ENCODE data around the gene LPAR6. TPM values are rescaled to one million over a fixed set of nuclear protein-coding genes. Genes with fewer than 3 reads are reported as not detected.
"Not testable (repeated sequence)": the region's sequence is repeated elsewhere in the genome, so short reads cannot be mapped to it uniquely, and the experiment has no call there.

LPAR6 gene
- total RNA-seq, 1 experiment from 2014 or later, result 3.6 TPM

- Histone ChIP-seq H3K4me2 (ENCODE audit: low read length) (no peak overlapping the region), H3K27me3 (ENCODE audit: low read length) (no peaks in the 10 kb centered on the region), H2AFZ (ENCODE audit: low read length) (no peak overlapping the region), H3K4me1 (ENCODE audit: insufficient read depth, low read length) (no peaks in the 10 kb centered on the region), H3K9me3 (ENCODE audit: low read length) (no peaks in the 10 kb centered on the region), H4K20me1 (ENCODE audit: low read length) (no peaks in the 10 kb centered on the region), H3F3A (ENCODE audit: low read length, unreplicated experiment) (no peaks in the 10 kb centered on the region), H3K4me3 (ENCODE audit: low read length) (no peak overlapping the region), H3K9me2 (replicated peaks; ENCODE audit: low read length) (no peaks in the 10 kb centered on the region), H3K36me3 (ENCODE audit: low read depth, low read length) (no peaks in the 10 kb centered on the region; the same call in 1 of the 2 replicates), H3K9ac (ENCODE audit: low read length) (no peak overlapping the region), H3K79me2 (ENCODE audit: low read length) (no peaks in the 10 kb centered on the region), H3K27ac (ENCODE audit: low read length) (no peak overlapping the region)
- ChIA-PET CTCF (no interaction called here), POLR2A (ENCODE audit: unreplicated experiment) (no interaction called here)
- intact Hi-C loops (cut with micrococcal nuclease), result no loop called here
- TF ChIP-seq EZH2 (IDR thresholded peaks at IDR 0.05; ENCODE audit: low read length, unreplicated experiment), result no peak
- TF ChIP-seq, protein P1, sequence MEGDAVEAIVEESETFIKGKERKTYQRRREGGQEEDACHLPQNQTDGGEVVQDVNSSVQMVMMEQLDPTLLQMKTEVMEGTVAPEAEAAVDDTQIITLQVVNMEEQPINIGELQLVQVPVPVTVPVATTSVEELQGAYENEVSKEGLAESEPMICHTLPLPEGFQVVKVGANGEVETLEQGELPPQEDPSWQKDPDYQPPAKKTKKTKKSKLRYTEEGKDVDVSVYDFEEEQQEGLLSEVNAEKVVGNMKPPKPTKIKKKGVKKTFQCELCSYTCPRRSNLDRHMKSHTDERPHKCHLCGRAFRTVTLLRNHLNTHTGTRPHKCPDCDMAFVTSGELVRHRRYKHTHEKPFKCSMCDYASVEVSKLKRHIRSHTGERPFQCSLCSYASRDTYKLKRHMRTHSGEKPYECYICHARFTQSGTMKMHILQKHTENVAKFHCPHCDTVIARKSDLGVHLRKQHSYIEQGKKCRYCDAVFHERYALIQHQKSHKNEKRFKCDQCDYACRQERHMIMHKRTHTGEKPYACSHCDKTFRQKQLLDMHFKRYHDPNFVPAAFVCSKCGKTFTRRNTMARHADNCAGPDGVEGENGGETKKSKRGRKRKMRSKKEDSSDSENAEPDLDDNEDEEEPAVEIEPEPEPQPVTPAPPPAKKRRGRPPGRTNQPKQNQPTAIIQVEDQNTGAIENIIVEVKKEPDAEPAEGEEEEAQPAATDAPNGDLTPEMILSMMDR (conservative IDR thresholded peaks at IDR 0.05; ENCODE audit: low read depth, low read length), result no peak
- TF ChIP-seq EZH2phosphoT487 (IDR thresholded peaks at IDR 0.05; ENCODE audit: borderline replicate concordance, low read length), result no peak
- BruUV-seq (replicated peaks), result no TSS peak
- DNase-seq (no peak), ATAC-seq (no peak)
Measured at GRCh38 chr13:48431431-48431830, 18.5 kb upstream of the LPAR6 start.

DNA sequence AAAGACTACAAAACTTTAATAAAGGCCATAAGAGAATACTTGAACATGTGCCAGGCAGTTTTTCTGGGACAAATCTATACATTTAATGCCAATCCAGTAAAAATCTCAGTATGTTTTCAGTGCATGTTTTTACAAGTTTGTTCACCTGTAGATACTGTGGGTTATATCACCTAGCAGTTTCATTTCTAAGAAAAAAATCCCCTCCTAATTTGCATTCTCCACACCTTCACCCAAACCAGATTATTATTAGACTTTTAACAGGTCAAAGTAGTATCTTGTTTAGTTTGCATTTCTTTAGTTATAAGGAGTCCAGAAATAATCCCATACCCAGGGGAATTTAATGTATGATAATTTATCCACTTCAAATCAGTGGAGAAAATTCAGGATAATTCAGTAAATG, 17.0 kb upstream of the LPAR6 start:
- TF ChIP-seq, protein P1 (conservative IDR thresholded peaks at IDR 0.05; ENCODE audit: low read depth, low read length), result no peak
- TF ChIP-seq EZH2 (IDR thresholded peaks at IDR 0.05; ENCODE audit: low read length, unreplicated experiment) (no peak), EZH2phosphoT487 (IDR thresholded peaks at IDR 0.05; ENCODE audit: borderline replicate concordance, low read length) (no peak)
- no peak overlapping the region for H3K4me2 ChIP-seq (ENCODE audit: low read length)
- H3F3A ChIP-seq (ENCODE audit: low read length, unreplicated experiment), result no peaks in the 10 kb centered on the region
- H3K27me3 ChIP-seq (ENCODE audit: low read length), result no peaks in the 10 kb centered on the region
- H3K27ac ChIP-seq (ENCODE audit: low read length), result no peak overlapping the region
- ChIA-PET CTCF (no interaction called here), POLR2A (ENCODE audit: unreplicated experiment) (no interaction called here)
- no peak overlapping the region for H3K4me3 ChIP-seq (ENCODE audit: low read length)
- no peak overlapping the region for H2AFZ ChIP-seq (ENCODE audit: low read length)
- H3K4me1 ChIP-seq (ENCODE audit: insufficient read depth, low read length), result no peaks in the 10 kb centered on the region
- H3K9me2 ChIP-seq (replicated peaks; ENCODE audit: low read length), result no peaks in the 10 kb centered on the region
- H3K79me2 ChIP-seq (ENCODE audit: low read length), result no peaks in the 10 kb centered on the region
- H4K20me1 ChIP-seq (ENCODE audit: low read length), result no peaks in the 10 kb centered on the region
- BruUV-seq (replicated peaks), result no TSS peak
- H3K9me3 ChIP-seq (ENCODE audit: low read length), result no peaks in the 10 kb centered on the region
- DNase-seq, result no peak
- H3K9ac ChIP-seq (ENCODE audit: low read length), result no peak overlapping the region
- intact Hi-C loops (cut with micrococcal nuclease), result no loop called here
- no peaks in the 10 kb centered on the region; the same call in 1 of the 2 replicates for H3K36me3 ChIP-seq (ENCODE audit: low read depth, low read length)
- no peak for ATAC-seq

GRCh38 chr13:48429036-48429435, 16.1 kb upstream of the LPAR6 start:
- H3K9me2 ChIP-seq (replicated peaks; ENCODE audit: low read length), result no peaks in the 10 kb centered on the region
- ChIA-PET POLR2A (ENCODE audit: unreplicated experiment) (no interaction called here), CTCF (no interaction called here)
- intact Hi-C loops (cut with micrococcal nuclease), result no loop called here
- H3K27ac ChIP-seq (ENCODE audit: low read length), result no peak overlapping the region
- H3F3A ChIP-seq (ENCODE audit: low read length, unreplicated experiment), result no peaks in the 10 kb centered on the region
- H3K27me3 ChIP-seq (ENCODE audit: low read length), result no peaks in the 10 kb centered on the region
- H3K4me2 ChIP-seq (ENCODE audit: low read length), result no peak overlapping the region
- no peaks in the 10 kb centered on the region for H3K9me3 ChIP-seq (ENCODE audit: low read length)
- H4K20me1 ChIP-seq (ENCODE audit: low read length), result no peaks in the 10 kb centered on the region
- DNase-seq (no peak), ATAC-seq (no peak)
- no peak overlapping the region for H3K4me3 ChIP-seq (ENCODE audit: low read length)
- H3K36me3 ChIP-seq (ENCODE audit: low read depth, low read length), result no peaks in the 10 kb centered on the region; the same call in 1 of the 2 replicates
- H3K9ac ChIP-seq (ENCODE audit: low read length), result no peak overlapping the region
- H3K79me2 ChIP-seq (ENCODE audit: low read length), result no peaks in the 10 kb centered on the region
- TF ChIP-seq, protein P1 (conservative IDR thresholded peaks at IDR 0.05; ENCODE audit: low read depth, low read length), result no peak
- TF ChIP-seq EZH2 (IDR thresholded peaks at IDR 0.05; ENCODE audit: low read length, unreplicated experiment) (no peak), EZH2phosphoT487 (IDR thresholded peaks at IDR 0.05; ENCODE audit: borderline replicate concordance, low read length) (no peak)
- H2AFZ ChIP-seq (ENCODE audit: low read length), result no peak overlapping the region
- H3K4me1 ChIP-seq (ENCODE audit: insufficient read depth, low read length), result peaks cover 5% of the 10 kb centered on the region
- BruUV-seq (replicated peaks), result no TSS peak

DNA sequence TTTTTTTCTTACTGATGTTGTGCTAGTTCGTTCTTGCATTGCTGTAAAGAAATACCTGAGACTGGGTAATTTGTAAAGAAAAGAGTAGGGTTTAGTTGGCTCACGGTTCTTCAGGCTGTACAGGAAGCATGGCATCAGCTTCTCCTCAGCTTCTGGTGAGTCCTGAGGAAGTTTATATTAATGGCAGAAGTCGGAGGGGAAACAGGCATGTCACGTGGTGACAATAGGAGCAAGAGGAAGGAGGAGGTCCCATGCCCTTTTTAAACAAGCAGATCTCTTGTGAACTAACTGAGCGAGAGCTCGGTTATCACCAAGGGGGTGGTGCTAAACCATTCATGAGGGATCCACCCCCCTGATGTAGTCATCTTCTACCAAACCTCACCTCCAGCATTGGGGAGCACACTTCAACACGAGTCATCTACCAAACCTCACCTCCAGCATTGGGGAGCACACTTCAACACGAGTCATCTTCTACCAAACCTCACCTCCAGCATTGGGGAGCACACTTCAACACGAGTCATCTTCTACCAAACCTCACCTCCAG, 13.9 kb upstream of the LPAR6 start:
- H3K4me3 ChIP-seq (ENCODE audit: low read length); BruUV-seq (replicated peaks); H3K4me2 ChIP-seq (ENCODE audit: low read length); H3K4me1 ChIP-seq (ENCODE audit: insufficient read depth, low read length); DNase-seq; H4K20me1 ChIP-seq (ENCODE audit: low read length); H3K79me2 ChIP-seq (ENCODE audit: low read length); intact Hi-C loops (cut with micrococcal nuclease); ATAC-seq; H3F3A ChIP-seq (ENCODE audit: low read length, unreplicated experiment); CTCF ChIA-PET; H3K36me3 ChIP-seq (ENCODE audit: low read depth, low read length); H3K27me3 ChIP-seq (ENCODE audit: low read length); H2AFZ ChIP-seq (ENCODE audit: low read length); H3K9ac ChIP-seq (ENCODE audit: low read length); H3K9me2 ChIP-seq (replicated peaks; ENCODE audit: low read length); H3K27ac ChIP-seq (ENCODE audit: low read length); H3K9me3 ChIP-seq (ENCODE audit: low read length); POLR2A ChIA-PET (ENCODE audit: unreplicated experiment): not testable (repeated sequence)

Measured in PC-3 (cell line).